ENCODE data around the gene P3H3.

Gene P3H3

GRCh38 chr12:6827982-6828780 lies at the start of gene P3H3:
Gene P3H3, plus strand, starts transcription at chr12:6828407. Its CDS starts 34 bp downstream, at chr12:6828441.
- no peak for DNase-seq

GRCh38 chr12:6778574-6779550 lies 49.3 kb upstream of the P3H3 start:
- peak; percentile 89 to 91 for DNase-seq

GRCh38 chr12:6779708-6780432 lies 48.3 kb upstream of the P3H3 start:
- no peak for DNase-seq

GRCh38 chr12:6780573-6780972 lies 47.6 kb upstream of the P3H3 start:
- peak; percentile 33 to 40 for DNase-seq

- no peak for DNase-seq
Observed at GRCh38 chr12:6782119-6782518, 46.1 kb upstream of the P3H3 start.

- DNase-seq, result no peak
Observed at GRCh38 chr12:6782850-6783566, 45.2 kb upstream of the P3H3 start.

- no peak for DNase-seq
Observed at GRCh38 chr12:6783828-6784227, 44.4 kb upstream of the P3H3 start.

GRCh38 chr12:6784296-6784695 lies 43.9 kb upstream of the P3H3 start:
- no peak for DNase-seq

GRCh38 chr12:6784761-6785160 lies 43.4 kb upstream of the P3H3 start:
- no peak for DNase-seq

GRCh38 chr12:6786416-6787094 lies 41.7 kb upstream of the P3H3 start:
- no peak for DNase-seq

GRCh38 chr12:6787309-6787708 lies 40.9 kb upstream of the P3H3 start:
- no peak for DNase-seq

- DNase-seq, result peak; percentile 63 to 67
Observed at GRCh38 chr12:6788972-6789924, 39.0 kb upstream of the P3H3 start, which contains the start of gene CD4. Gene CD4, plus strand, starts transcription at chr12:6789528. Its CDS starts 10,611 bp downstream, at chr12:6800139.

- peak; percentile 45 to 47 for DNase-seq
Observed at GRCh38 chr12:6790496-6791150, 37.6 kb upstream of the P3H3 start.

- no peak for DNase-seq
Observed at GRCh38 chr12:6791931-6792520, 36.2 kb upstream of the P3H3 start.

- DNase-seq, result peak in 1 of 2 donors; percentile 36
Observed at GRCh38 chr12:6792522-6793201, 35.5 kb upstream of the P3H3 start.

- DNase-seq, result no peak
Observed at GRCh38 chr12:6795088-6795487, 33.1 kb upstream of the P3H3 start.

GRCh38 chr12:6796576-6796975 lies 31.6 kb upstream of the P3H3 start:
- no peak for DNase-seq

GRCh38 chr12:6799147-6799546 lies 29.1 kb upstream of the P3H3 start:
- no peak for DNase-seq

GRCh38 chr12:6807170-6807569 lies 21.0 kb upstream of the P3H3 start:
- DNase-seq, result no peak
